GM21619 (cell line): ENCODE data around the gene CDR2L.
A peak's percentile ranks its signal among the peaks of the same experiment; 100 is the strongest.

Experiments
- ATAC-seq: cut with Tn5 transposase; IDR thresholded peaks from one replicate; pipeline ENCODE4 v1.9.1; 2021; ENCODE audit not compliant: unreplicated experiment

Gene CDR2L

DNA sequence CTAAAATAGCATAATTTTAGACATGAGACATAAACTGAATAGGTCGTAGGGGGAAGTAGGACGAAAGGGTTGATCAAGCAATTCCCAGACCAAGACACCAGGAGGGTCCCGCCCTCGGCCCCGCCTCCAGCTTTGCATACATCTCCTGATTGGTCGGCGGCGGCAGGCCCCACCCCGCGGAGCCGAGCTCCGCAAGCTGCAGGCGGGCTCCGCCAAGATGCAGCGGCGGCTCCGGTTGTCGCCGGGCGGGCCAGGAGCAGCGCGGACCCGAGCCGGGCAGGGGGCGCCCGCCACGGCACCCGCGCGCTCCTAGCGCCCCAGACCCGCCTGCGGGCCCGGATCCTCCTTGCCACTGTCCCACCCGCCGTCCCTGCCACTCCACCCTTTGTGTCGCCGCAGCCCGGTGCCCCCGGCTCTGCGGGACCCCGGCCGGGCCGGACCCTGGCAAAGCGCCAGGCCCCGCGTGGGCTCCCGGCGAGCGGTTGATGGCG lies at the start of gene CDR2L:
TSS of gene CDR2L (plus strand) at position 215 of the 491 bp plus-strand sequence. CDS start 412 bp downstream, outside the sequence.
- peak; percentile 92 for ATAC-seq

GRCh38 chr17:74938194-74938950 lies 49.1 kb upstream of the CDR2L start:
- no peak for ATAC-seq

DNA sequence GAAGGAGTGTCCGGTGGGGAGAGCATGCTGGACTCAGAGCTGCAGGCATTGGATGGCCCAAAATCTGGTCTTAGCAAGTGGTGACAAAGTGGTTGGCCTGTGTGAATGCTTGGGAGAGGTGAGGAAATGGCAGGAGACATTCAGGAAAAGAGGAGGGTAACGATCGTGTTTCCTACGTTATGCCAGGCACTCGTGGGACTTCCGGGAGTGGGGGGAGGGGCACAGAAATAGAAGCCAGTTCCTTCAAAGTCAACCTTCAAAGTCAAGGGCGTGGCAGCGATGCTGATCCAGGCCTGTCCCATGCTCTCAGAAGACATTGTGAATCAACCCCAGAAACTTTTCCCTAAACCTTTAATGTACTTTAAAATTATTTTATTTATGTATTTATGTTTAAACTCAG lies 47.9 kb upstream of the CDR2L start:
- no peak for ATAC-seq

DNA sequence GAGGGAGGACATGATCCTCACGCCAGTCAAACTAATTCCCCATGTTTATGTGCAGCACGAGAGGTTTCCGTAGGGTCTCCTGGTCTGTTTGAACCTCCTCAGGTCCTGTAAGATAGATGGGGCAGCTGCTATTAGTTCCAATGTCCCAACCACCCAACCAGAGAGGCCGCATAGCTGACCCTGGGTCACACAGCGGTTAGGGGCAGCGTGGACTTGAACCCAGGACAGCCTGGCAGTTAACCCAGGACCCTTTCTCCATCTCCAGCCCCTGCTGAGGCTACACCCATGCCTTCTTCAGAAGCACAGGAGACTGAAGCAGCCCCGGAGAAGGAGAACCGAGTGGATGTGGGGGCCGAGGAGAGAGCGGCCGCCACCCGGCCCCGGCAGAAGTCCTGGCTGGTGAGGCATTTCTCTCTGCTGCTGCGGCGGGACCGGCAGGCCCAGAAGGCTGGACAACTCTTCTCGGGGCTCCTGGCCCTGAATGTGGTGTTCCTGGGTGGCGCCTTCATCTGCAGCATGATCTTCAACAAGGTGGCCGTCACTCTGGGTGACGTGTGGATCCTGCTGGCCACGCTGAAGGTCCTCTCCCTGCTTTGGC lies 46.2 kb upstream of the CDR2L start:
- no peak for ATAC-seq

GRCh38 chr17:74943808-74944522 lies 43.5 kb upstream of the CDR2L start:
- ATAC-seq: no peak

- ATAC-seq: peak; percentile 58
Observed at GRCh38 chr17:74945543-74945942, 41.9 kb upstream of the CDR2L start.

DNA sequence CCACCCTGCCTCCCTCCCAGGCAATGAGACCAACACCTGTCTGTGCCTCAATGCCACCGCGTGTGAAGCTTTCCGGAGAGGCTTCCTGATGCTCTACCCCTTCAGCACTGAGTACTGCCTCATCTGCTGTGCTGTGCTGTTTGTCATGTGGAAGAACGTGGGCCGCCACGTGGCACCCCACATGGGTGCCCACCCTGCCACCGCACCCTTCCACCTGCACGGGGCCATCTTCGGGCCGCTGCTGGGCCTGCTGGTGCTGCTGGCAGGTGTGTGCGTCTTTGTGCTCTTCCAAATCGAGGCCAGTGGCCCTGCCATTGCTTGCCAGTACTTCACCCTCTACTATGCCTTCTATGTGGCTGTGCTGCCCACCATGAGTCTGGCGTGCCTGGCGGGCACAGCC lies 40.8 kb upstream of the CDR2L start:
- ATAC-seq: no peak

GRCh38 chr17:74947041-74947754 lies 40.2 kb upstream of the CDR2L start:
- ATAC-seq: no peak

- ATAC-seq: no peak
Observed at GRCh38 chr17:74949455-74950115, 37.8 kb upstream of the CDR2L start.

- no peak for ATAC-seq
Observed at GRCh38 chr17:74950207-74950606, 37.2 kb upstream of the CDR2L start.

- ATAC-seq: no peak
Observed at GRCh38 chr17:74951065-74951464, 36.4 kb upstream of the CDR2L start.

DNA sequence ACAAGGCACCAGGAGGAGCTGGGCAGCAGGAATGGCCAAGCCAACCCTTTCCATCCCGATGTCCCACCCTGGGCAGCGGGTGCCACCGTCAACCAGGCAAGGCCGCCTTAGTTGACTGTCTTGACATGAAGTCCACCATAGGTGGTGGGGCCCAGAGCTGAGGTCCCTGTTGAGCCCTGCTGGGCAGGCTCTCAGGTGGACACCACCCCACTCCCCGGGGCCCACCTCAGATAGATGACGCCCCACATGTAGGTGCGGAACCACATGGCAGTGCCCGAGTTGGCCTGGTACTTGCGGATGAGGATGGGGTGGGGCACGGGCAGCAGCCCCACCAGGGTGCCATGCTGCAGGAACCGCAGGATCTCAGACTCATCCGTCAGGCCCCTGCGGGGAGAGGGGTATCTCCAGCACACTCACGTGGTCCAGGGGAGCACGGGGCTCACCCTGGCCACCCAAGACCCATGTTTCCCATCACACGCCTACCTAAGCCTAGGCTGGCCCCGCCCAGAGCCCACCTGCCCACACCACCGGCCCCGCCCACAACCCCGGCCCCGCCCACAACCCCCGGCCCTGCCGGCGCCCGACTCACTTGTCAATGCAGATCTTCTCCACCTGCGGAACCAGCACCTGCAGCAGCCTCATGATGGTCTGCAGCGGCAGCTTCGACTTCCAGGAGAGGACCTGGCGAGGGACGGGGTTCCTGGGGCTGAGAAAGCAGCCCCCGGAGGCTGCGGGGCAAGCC lies 35.6 kb upstream of the CDR2L start:
- no peak for ATAC-seq

- no peak for ATAC-seq
Observed at GRCh38 chr17:74952431-74953133, 34.9 kb upstream of the CDR2L start.

- ATAC-seq: no peak
Observed at GRCh38 chr17:74953134-74953687, 34.2 kb upstream of the CDR2L start.

DNA sequence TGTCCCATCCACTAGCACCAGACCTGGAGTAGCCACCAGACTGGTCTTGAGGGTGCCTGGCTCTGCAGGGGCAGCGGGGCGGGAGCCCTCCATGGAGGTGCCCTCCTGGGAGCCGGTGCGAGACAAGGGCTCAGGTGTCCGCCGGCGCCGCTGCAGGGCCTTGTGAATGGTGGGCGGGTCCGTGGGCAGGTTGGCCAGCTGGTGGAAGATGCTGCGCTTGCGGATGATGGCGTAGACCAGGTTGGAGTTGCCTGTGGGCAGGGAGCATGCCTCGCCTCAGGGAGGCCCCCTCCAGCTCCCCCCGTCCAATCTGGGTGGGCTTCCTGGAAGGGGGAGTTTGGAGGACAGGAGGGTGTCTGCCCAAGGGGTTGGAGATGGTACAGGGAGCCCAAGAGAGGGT lies 33.3 kb upstream of the CDR2L start:
- no peak for ATAC-seq

- no peak for ATAC-seq
Observed at GRCh38 chr17:74954665-74955421, 32.6 kb upstream of the CDR2L start.

DNA sequence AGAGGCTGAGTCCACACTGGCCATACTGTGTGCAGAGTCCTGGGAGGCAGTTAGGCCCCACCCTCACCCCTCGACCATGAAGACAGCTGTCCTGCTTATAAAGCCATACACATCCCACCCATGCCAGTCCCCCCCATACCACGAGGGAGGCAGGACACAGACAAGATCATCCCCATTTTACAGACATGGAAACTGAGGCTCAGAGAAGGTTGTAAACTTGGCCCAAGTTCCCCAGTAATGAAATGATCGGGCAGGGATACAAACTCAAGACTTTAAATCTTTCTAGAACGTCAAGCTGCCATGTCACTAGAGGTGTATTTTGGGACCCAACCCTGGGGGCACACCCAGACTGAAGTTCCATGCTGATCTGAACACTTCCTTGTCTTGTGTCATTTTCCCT lies 31.3 kb upstream of the CDR2L start:
- ATAC-seq: no peak

- ATAC-seq: no peak
Observed at GRCh38 chr17:74957935-74958740, 29.3 kb upstream of the CDR2L start.
